RPMI8226 (cell line): ENCODE results near the gene DOK1.

ENCODE experiments used
- DNase-seq: peaks from one replicate; pipeline ENCODE4 v3.0.0-alpha.2; 2015

DOK1 gene

GRCh38 chr2:74603282-74604000, 48.9 kb downstream of the DOK1 start:
- DNase-seq, result no peak

- no peak for DNase-seq
These were observed 52.4 kb downstream of the DOK1 start for GRCh38 chr2:74606927-74607326.
